GM12878 (cell line): ENCODE results near the gene CRYGC.

Experiments used
- CEBPZ ChIP-seq: fragments of 150-350 bp; IDR thresholded peaks from 2 replicates; pipeline ENCODE4 v1.6.1; 2016; ENCODE audit warnings: low read depth, low read length
- EZH2 ChIP-seq: IDR thresholded peaks from 2 replicates; pipeline ENCODE4 v1.6.1; 2012; ENCODE audit warnings: low read depth, mild to moderate bottlenecking, control low read depth, inconsistent platforms, low read length, borderline replicate concordance; ENCODE audit not compliant: control insufficient read depth
- NR2C1 ChIP-seq: fragments of 450-650 bp; IDR thresholded peaks from 2 replicates; pipeline ENCODE4 v1.6.1; 2017; ENCODE audit warnings: antibody characterized with exemption, mild to moderate bottlenecking, moderate library complexity
- RAD21 ChIP-seq: IDR thresholded peaks from 2 replicates; pipeline ENCODE4 v1.6.1; 2011; ENCODE audit warnings: mild to moderate bottlenecking, low read depth, low read length, moderate library complexity; ENCODE audit not compliant: insufficient read depth
- USF1 ChIP-seq: IDR thresholded peaks from 2 replicates; pipeline ENCODE4 v1.6.1; 2011; ENCODE audit warnings: borderline replicate concordance, low read depth, mild to moderate bottlenecking, moderate library complexity, mixed read lengths, low read length; ENCODE audit not compliant: insufficient read depth; ENCODE audit errors: extremely low read length
- YBX1 ChIP-seq: fragments of 450-650 bp; IDR thresholded peaks from 2 replicates; pipeline ENCODE4 v1.6.1; 2016; ENCODE audit warnings: antibody characterized with exemption
- ZBTB11 ChIP-seq: fragments of 450-650 bp; formaldehyde crosslinking; IDR thresholded peaks from 2 replicates; pipeline ENCODE4 v1.5.0; 2022; ENCODE audit warnings: mild to moderate bottlenecking, missing genetic modification characterization
- ZNF274 ChIP-seq: IDR thresholded peaks from one replicate; pipeline ENCODE4 v1.8.0; 2011; ENCODE audit not compliant: insufficient read length, insufficient read depth
- TF ChIP-seq, protein P1 (sequence below): IDR thresholded peaks from 2 replicates; pipeline ENCODE4 v1.6.1; 2011; ENCODE audit warnings: mild to moderate bottlenecking, low read depth, low read length, moderate library complexity; ENCODE audit not compliant: insufficient replicate concordance

- TF ChIP-seq RAD21 (no peak), ZBTB11 (no peak), ZNF274 (no peak), USF1 (no peak), CEBPZ (no peak), EZH2 (no peak), YBX1 (no peak), NR2C1 (no peak)
- TF ChIP-seq, protein P1, sequence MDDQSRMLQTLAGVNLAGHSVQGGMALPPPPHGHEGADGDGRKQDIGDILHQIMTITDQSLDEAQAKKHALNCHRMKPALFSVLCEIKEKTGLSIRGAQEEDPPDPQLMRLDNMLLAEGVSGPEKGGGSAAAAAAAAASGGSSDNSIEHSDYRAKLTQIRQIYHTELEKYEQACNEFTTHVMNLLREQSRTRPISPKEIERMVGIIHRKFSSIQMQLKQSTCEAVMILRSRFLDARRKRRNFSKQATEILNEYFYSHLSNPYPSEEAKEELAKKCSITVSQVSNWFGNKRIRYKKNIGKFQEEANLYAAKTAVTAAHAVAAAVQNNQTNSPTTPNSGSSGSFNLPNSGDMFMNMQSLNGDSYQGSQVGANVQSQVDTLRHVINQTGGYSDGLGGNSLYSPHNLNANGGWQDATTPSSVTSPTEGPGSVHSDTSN: no peak
Measured at GRCh38 chr2:208096080-208096479, 33.5 kb downstream of the CRYGC start.
